ENCODE results near the gene MATN3. TPM values are rescaled to one million over a fixed set of nuclear protein-coding genes. Genes with fewer than 3 reads are reported as not detected.

Gene MATN3
- total and polyA plus RNA-seq, 2 of the 13 experiments (the other 11 are each of a cell fraction or from before 2014, with no cell fraction given) = 36.1 to 208 TPM

GRCh38 chr2:19979932-19980331, 32.5 kb downstream of the MATN3 start:
- POLR2A ChIA-PET = no interaction called here
- H3K79me2 ChIP-seq (ENCODE audit: insufficient read depth, low read length) = no peaks in the 10 kb centered on the region
- no peak overlapping the region for H3K4me3 ChIP-seq (replicated peaks in 1 of 3; ENCODE audit: insufficient read depth in 1 of 3, low read depth in 2 of 3, low read length in 3 of 3)
- no peak overlapping the region for H2AFZ ChIP-seq (ENCODE audit: low read length)
- peaks cover 10 to 60% of the 10 kb centered on the region in 2 experiments for H3K36me3 ChIP-seq (replicated peaks in 1 of 2; ENCODE audit: control insufficient read depth in 1 of 2, insufficient read depth in 2 of 2, low read length in 2 of 2)
- ATAC-seq = no peak
- no peak overlapping the region for H3K4me2 ChIP-seq (ENCODE audit: low read depth, low read length)
- H3K27me3 ChIP-seq (ENCODE audit: control insufficient read depth in 1 of 2, insufficient read depth in 2 of 2, low read length in 2 of 2) = no peaks in the 10 kb centered on the region
- no peak for TF ChIP-seq SP1 (IDR thresholded peaks at IDR 0.05)
- TF ChIP-seq SP1 (CRISPR knock-in tag; IDR thresholded peaks at IDR 0.05) = no peak
- TF ChIP-seq MZF1 (CRISPR knock-in tag; IDR thresholded peaks at IDR 0.05; ENCODE audit: borderline replicate concordance) = no peak
- TF ChIP-seq STAT5B (CRISPR knock-in tag; IDR thresholded peaks at IDR 0.05) = no peak
- TF ChIP-seq ATF4 (CRISPR knock-in tag; IDR thresholded peaks at IDR 0.05) = no peak
- no peak for TF ChIP-seq FLYWCH1 (CRISPR knock-in tag; IDR thresholded peaks at IDR 0.05)
- no peak for TF ChIP-seq NFYC (CRISPR knock-in tag; IDR thresholded peaks at IDR 0.05)
- TF ChIP-seq ZSCAN29 (CRISPR knock-in tag; conservative IDR thresholded peaks at IDR 0.05) = no peak
- TF ChIP-seq GATA4 (IDR thresholded peaks at IDR 0.05; ENCODE audit: borderline replicate concordance, low read depth) = no peak
- no peak for TF ChIP-seq EHMT2 (IDR thresholded peaks at IDR 0.05; ENCODE audit: borderline replicate concordance, low read depth, low read length)
- BruUV-seq (replicated peaks) = no TSS peak
- CTCF ChIA-PET (ENCODE audit: low intra/inter-chr PET ratio, low total read pairs) = no interaction called here
- no peak for DNase-seq (ENCODE audit: low spot score)
- no peak overlapping the region for H3K9ac ChIP-seq (ENCODE audit: insufficient read depth, low read depth, low read length)
- H3K27ac ChIP-seq (ENCODE audit: extremely low read length, insufficient read depth, low read length) = no peak overlapping the region
- no peaks in the 10 kb centered on the region for H3K9me3 ChIP-seq (ENCODE audit: low read length)
- no peak for FAIRE-seq
- H3K4me1 ChIP-seq (ENCODE audit: insufficient read depth, low read length) = peaks cover 6% of the 10 kb centered on the region; the same call in 1 of the 2 replicates
- WGBS (ENCODE audit: low lambda C conversion rate) = 94% methylated on average over 1 of the region's 1 CpG
- intact Hi-C loops (cut with micrococcal nuclease; ENCODE audit: unreplicated experiment) = no loop called here
- in situ Hi-C loops (cut with HindIII; ENCODE audit: extremely low pct_ligation_motif_present, low pct_unique_long_range_greater_than_20kb) = no loop called here
- no peaks in the 10 kb centered on the region for H4K20me1 ChIP-seq (ENCODE audit: insufficient read depth, low read length)

DNA sequence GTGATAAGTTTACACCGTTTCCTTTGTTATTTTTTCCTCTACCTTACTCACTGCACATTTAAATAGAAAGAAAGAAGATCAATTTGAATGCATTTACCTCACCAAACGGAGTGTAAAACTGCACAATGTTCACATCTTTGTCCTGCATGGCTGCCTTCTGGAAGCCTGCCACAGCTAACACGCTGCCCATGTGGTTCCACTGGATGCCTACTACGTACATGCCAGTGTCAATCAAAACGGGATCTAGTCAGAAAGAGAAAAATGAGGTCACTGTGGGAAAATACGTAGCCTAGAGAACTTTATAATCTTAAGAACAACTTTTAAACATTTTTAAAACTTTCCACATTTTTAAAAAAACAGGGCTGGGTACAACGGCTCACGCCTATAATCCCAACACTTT, 39.0 kb downstream of the MATN3 start:
- Histone ChIP-seq H3K9me3 (ENCODE audit: low read length) (no peaks in the 10 kb centered on the region), H4K20me1 (ENCODE audit: insufficient read depth, low read length) (no peaks in the 10 kb centered on the region), H3K9ac (ENCODE audit: insufficient read depth, low read depth, low read length) (no peak overlapping the region), H3K36me3 (replicated peaks in 1 of 2; ENCODE audit: control insufficient read depth in 1 of 2, insufficient read depth in 2 of 2, low read length in 2 of 2) (peaks cover 6 to 35% of the 10 kb centered on the region in 2 experiments), H2AFZ (ENCODE audit: low read length) (no peak overlapping the region), H3K4me3 (replicated peaks in 1 of 3; ENCODE audit: insufficient read depth in 1 of 3, low read depth in 2 of 3, low read length in 3 of 3) (no peak overlapping the region), H3K4me1 (ENCODE audit: insufficient read depth, low read length) (no peaks in the 10 kb centered on the region), H3K4me2 (ENCODE audit: low read depth, low read length) (no peak overlapping the region), H3K27ac (ENCODE audit: extremely low read length, insufficient read depth, low read length) (no peak overlapping the region), H3K27me3 (ENCODE audit: control insufficient read depth in 1 of 2, insufficient read depth in 2 of 2, low read length in 2 of 2) (no peaks in the 10 kb centered on the region), H3K79me2 (ENCODE audit: insufficient read depth, low read length) (no peaks in the 10 kb centered on the region)
- DNase-seq (ENCODE audit: low spot score) = no peak
- in situ Hi-C loops (cut with HindIII; ENCODE audit: extremely low pct_ligation_motif_present, low pct_unique_long_range_greater_than_20kb) (no loop called here), intact Hi-C loops (cut with micrococcal nuclease; ENCODE audit: unreplicated experiment) (no loop called here)
- WGBS (ENCODE audit: low lambda C conversion rate) = 97% methylated on average over 8 of the region's 8 CpGs
- POLR2A ChIA-PET = no interaction called here
- no peak for ATAC-seq
- no peak for FAIRE-seq
- no TSS peak for BruUV-seq (replicated peaks)
- CTCF ChIA-PET (ENCODE audit: low intra/inter-chr PET ratio, low total read pairs) = no interaction called here
- TF ChIP-seq NFE2 (CRISPR knock-in tag; IDR thresholded peaks at IDR 0.05) = no peak
- TF ChIP-seq RBM22 (optimal IDR thresholded peaks at IDR 0.05; ENCODE audit: low read length) = no peak
- TF ChIP-seq ZNF660 (CRISPR knock-in tag; IDR thresholded peaks at IDR 0.05; ENCODE audit: borderline replicate concordance, low read depth) = no peak
- no peak for TF ChIP-seq ZNF788 (CRISPR knock-in tag; IDR thresholded peaks at IDR 0.05; ENCODE audit: borderline replicate concordance)
- no peak for TF ChIP-seq THRA (CRISPR knock-in tag; IDR thresholded peaks at IDR 0.05; ENCODE audit: borderline replicate concordance)
- TF ChIP-seq IRF1 (CRISPR knock-in tag; IDR thresholded peaks at IDR 0.05; ENCODE audit: low read depth) = no peak
- no peak for TF ChIP-seq NFIB (CRISPR knock-in tag; IDR thresholded peaks at IDR 0.05; ENCODE audit: borderline replicate concordance)

Measured in HepG2 (cell line).